RWPE1 (cell line): Measurements from ENCODE around the gene PPP4R4.
"Not testable (repeated sequence)": the region's sequence is repeated elsewhere in the genome, so short reads cannot be mapped to it uniquely, and the experiment has no call there.

Source experiments
- CTCF ChIA-PET: fragments of 350-600 bp; sonication (Branson Sonifier 250); formaldehyde crosslinking; extraction: SDS; loops from one replicate; lab custom pipeline; 2021; lab: Yijun Ruan, JAX
- POLR2A ChIA-PET: fragments of 400-600 bp; formaldehyde crosslinking; extraction: SDS; loops from one replicate; lab custom pipeline; 2020; ENCODE audit warnings: antibody characterized with exemption; ENCODE audit not compliant: low non-redundant PET; lab: Yijun Ruan, JAX
- DNase-seq: peaks from one replicate; pipeline ENCODE4 v3.0.0; 2012; ENCODE audit warnings: low spot score
- H3K27ac ChIP-seq: fragments of 450-650 bp; 2 replicates; pipeline ENCODE4 v1.5.1; 2017
- CTCF ChIP-seq: fragments of 450-650 bp; conservative IDR thresholded peaks from 2 replicates; pipeline ENCODE4 v1.5.1; 2017; ENCODE audit warnings: low read depth, mild to moderate bottlenecking

PPP4R4 gene

GRCh38 chr14:94269156-94269555 is 95.0 kb downstream of the PPP4R4 start:
- CTCF ChIA-PET, result no interaction called here

GRCh38 chr14:94276898-94277561 is 102.9 kb downstream of the PPP4R4 start:
- DNase-seq, H3K27ac ChIP-seq, CTCF ChIA-PET, POLR2A ChIA-PET: not testable (repeated sequence)

More at GRCh38 chr14:94269156-94269555, 95.0 kb downstream of the PPP4R4 start:
- no peak for TF ChIP-seq CTCF
- no peak for DNase-seq
- no peak overlapping the region for H3K27ac ChIP-seq
- POLR2A ChIA-PET, result no interaction called here

GRCh38 chr14:94278731-94279130 is 104.6 kb downstream of the PPP4R4 start:
- H3K27ac ChIP-seq, result no peak overlapping the region
- no peak for TF ChIP-seq CTCF
- no peak for DNase-seq
- ChIA-PET CTCF (no interaction called here), POLR2A (no interaction called here)

GRCh38 chr14:94282991-94283723 is 109.0 kb downstream of the PPP4R4 start:
- TF ChIP-seq CTCF, result no peak
- CTCF ChIA-PET, result no interaction called here
- POLR2A ChIA-PET, result no interaction called here
- no peak overlapping the region for H3K27ac ChIP-seq
- no peak for DNase-seq

GRCh38 chr14:94284221-94284620 is 110.1 kb downstream of the PPP4R4 start:
- ChIA-PET POLR2A (no interaction called here), CTCF (no interaction called here)
- TF ChIP-seq CTCF, result no peak
- DNase-seq, result no peak
- H3K27ac ChIP-seq, result no peak overlapping the region

GRCh38 chr14:94285158-94285557 is 111.0 kb downstream of the PPP4R4 start:
- TF ChIP-seq CTCF, result no peak
- H3K27ac ChIP-seq, result no peak overlapping the region
- DNase-seq, result no peak
- ChIA-PET POLR2A (no interaction called here), CTCF (no interaction called here)
